Measurements from ENCODE around the gene B3GNT7.
A peak's percentile ranks its signal among the peaks of the same experiment; 100 is the strongest.
"Not testable (repeated sequence)": the region's sequence is repeated elsewhere in the genome, so short reads cannot be mapped to it uniquely, and the experiment has no call there.

B3GNT7 gene, protein sequence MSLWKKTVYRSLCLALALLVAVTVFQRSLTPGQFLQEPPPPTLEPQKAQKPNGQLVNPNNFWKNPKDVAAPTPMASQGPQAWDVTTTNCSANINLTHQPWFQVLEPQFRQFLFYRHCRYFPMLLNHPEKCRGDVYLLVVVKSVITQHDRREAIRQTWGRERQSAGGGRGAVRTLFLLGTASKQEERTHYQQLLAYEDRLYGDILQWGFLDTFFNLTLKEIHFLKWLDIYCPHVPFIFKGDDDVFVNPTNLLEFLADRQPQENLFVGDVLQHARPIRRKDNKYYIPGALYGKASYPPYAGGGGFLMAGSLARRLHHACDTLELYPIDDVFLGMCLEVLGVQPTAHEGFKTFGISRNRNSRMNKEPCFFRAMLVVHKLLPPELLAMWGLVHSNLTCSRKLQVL

DNA sequence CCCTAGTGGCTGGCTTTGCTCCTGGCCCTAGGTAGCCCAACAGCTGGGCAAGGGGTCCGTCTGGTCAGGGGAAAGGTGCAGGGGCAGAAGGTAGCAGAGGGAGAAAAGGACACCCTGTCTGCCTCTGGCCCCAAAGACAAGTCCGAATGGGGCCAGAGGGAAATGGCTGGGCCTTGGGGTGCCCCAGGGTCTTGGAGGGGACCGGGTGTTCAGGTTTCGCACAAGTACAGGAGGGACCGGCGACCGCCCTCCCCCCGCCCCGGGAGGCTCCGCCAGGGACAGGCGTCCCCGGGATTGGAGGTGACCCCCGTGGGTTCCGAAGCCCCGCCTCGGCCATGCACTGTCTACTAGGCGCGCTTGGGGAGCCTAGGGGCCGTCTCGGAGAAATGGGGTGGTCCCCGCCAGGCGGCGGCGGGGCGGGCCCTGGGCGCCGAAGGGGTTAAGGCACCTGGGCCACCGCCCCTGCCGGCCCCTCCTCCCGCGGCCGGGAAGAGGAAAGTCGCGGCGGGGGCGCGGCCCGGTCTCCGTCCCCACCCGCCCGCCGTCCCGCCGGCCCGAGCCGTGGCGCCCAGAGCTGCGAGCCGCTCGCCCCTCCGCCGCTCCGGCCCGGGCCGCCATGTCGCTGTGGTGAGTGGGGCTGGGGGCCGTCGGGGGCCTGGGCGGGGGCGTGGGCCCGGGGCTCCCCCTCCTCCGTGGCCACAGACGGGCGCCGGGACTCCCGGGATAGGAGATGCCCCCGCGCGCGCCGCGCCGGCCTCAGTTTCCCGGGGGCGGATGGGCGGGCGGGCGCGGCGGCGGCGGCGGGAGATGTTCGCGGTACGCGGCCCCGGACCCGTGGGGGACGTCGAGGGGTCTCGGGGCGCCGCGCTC, at the start of gene B3GNT7:
Gene B3GNT7, plus strand, starts transcription at position 523 of the 870 bp plus-strand sequence. Its CDS starts 94 bp downstream, at position 617.
- no peak for DNase-seq

- DNase-seq: no peak
Measured at GRCh38 chr2:231347081-231347480, 48.4 kb upstream of the B3GNT7 start.

- no peak for DNase-seq
Measured at GRCh38 chr2:231347638-231348037, 47.9 kb upstream of the B3GNT7 start.

DNA sequence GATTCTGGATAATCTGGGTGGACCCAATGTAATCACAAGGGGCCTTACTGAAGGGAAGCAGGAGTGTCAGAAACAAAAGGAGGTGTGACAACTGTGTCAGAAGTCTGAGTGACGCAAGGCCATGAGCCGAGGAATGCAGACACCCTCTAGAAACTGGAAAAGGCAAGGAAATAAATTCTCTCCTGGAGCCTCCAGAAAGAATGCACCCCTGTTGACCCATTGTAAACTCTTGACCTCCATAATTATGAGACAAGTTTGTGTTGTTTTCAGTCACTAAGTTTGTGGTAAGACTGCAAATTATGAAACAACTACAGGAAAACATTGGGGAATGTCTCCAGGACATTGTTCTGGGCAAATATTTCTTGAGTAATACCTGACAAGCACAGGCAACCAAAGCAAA, 47.3 kb upstream of the B3GNT7 start:
- peak; percentile 12 for DNase-seq

- no peak for DNase-seq
Measured at GRCh38 chr2:231348704-231349373, 46.7 kb upstream of the B3GNT7 start.

DNA sequence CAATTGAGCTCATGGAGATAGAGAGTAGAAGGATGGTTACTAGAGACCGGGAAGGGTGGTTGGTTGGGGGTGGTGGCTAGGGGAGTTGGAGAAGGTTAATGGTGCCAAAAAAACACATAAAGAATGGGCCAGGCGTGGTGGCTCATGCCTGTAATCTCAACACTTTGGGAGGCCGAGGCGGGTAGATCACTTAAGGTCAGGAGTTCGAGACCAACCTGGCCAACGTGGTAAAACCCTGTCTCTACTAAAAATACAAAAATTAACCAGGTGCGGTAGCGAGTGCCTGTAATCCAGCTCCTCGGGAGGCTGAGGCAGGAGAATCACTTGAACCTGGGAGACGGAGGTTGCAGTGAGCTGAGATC, 46.2 kb upstream of the B3GNT7 start:
- not testable (repeated sequence) for DNase-seq

GRCh38 chr2:231351648-231352047, 43.9 kb upstream of the B3GNT7 start:
- DNase-seq: no peak

DNA sequence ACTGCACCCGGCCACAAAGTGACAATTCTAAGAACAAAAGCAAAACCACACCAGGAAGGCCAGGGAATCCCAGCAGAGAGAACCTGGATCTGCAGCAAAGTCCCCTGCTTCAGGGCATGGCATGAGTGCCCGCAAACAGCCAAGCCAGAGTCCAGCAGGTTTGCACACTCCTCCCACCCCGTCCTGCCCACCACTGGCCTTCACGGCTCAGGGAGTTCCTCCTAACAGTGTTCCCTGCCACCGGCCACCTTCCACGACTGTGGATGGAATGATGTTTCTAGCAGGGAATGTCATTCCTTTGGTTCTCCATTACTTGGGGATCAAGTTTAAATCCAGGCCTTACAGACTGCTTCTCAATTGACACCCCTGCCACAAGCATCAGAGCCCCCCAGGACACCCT, 42.0 kb upstream of the B3GNT7 start:
- DNase-seq: no peak

- DNase-seq: no peak
Measured at GRCh38 chr2:231355508-231356465, 39.7 kb upstream of the B3GNT7 start.

DNA sequence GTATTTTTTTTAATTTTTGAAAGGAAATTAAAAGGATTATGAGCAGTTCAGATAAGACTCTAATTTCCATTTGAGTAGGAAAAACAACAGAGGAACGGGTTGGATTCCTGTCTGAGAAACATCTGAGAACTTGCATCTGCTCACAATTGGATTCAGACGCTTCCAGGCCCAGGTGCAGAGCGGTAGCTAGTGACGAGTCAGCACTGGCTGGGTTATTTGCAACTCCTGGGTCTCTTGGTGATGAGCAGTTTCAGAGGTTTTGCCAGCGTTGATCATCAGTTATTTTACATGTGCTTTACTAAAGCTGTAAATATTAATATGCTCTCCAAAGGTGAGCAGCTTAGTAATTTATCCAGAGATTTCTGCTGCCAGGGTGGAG, 39.1 kb upstream of the B3GNT7 start:
- no peak for DNase-seq

GRCh38 chr2:231357048-231357447, 38.5 kb upstream of the B3GNT7 start:
- no peak for DNase-seq

GRCh38 chr2:231357931-231358330, 37.6 kb upstream of the B3GNT7 start:
- no peak for DNase-seq

DNA sequence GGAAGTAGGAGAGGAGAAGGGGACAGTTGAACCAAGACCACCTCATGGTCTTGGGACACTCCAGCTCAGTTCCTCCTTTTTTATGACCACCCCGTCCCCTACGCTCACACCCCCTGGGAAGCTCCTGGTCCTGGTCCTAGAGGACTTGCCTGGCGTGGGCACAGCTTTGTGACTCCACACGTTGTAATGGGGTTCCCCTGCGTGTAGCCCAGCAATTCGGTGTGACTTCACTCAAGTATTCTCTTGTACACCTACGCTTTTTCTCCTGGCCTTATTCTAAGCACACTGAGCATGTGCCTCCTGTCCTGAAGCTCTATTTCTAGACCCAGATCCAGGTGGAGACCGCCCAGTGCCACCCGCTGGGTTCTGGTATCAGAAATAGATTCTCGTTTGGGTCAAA, 36.1 kb upstream of the B3GNT7 start:
- no peak for DNase-seq

DNA sequence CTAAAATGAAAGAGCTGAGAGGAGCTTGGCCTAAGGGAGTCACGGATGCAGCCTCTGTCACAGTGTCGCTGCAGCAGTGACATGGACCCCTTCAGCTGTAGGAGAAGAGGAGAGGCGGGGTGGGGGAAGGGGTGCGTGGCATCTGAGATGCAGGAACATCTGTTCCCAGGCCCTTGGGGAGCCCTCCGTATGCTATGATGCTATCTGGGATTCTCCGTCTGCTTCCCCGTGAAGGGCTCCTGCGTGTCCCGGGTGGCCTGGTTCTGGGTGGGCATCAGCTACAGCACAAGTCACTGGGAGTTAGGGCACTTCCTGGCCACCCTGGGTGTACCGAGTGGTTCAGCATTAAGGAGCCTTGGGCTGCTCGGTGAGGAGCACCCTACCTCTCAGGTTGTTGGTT, 35.6 kb upstream of the B3GNT7 start:
- no peak for DNase-seq

DNA sequence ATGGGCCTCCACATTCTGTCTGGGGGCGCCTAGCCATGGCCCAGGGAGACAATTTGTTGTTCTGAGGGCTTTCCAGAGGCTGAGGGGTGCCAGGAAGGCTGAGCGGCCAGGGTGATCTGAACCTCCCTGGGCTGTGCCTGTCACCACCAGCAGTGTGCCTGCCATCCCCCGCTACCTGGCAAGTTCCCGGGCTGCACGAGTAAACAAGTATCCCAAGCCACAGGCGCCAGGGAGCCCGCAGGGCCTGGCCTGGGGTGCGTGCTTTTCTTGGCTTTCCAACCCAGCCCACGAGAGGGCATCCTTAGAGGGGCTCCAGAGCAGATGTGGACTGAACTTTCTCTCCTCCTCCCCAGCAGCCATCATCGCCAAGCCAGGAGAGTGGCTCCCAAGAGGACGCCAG, 35.1 kb upstream of the B3GNT7 start:
- DNase-seq: no peak

- no peak for DNase-seq
Measured at GRCh38 chr2:231360881-231361371, 34.6 kb upstream of the B3GNT7 start.

DNA sequence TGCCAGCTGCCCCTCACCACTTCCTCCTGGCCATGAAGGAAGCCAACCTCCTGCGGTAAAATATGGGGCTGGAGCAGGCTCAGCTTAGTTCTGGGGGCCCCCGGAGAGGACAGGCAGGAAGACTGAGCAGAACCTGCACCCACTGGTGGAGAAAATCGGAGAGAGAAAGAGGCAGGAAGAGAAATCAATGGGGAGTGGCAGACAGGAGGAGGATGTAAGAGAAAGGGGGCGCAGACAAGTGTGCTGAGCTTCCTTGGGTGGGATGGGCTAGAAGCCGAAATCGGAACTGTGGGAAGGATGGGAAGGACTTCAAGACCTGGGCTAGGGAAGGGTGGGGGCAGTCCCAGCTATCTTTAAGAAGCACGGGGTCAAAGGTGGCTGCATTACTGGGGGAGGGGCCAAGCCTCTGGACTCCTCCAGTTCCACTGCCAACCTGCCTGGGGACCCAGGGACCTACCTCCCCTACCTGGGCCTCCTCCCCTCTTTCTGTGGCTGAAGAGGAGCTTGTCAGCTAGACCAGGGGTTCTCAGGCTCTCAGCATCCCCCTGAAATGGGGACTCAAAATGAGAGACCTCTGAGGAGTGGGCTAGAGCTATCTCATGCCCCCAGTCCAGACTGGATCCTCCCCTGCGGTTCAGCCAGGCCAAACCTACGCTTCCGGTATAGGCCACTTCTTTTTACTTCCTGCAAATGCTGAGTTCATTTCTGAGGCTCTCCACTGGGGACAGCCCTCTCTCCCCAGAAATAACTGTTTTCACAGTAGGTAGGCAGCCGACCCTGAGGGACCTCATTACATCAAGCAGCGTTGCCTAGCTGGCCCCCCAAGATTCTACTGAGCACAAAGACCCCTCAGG, 33.6 kb upstream of the B3GNT7 start:
- DNase-seq: no peak

DNA sequence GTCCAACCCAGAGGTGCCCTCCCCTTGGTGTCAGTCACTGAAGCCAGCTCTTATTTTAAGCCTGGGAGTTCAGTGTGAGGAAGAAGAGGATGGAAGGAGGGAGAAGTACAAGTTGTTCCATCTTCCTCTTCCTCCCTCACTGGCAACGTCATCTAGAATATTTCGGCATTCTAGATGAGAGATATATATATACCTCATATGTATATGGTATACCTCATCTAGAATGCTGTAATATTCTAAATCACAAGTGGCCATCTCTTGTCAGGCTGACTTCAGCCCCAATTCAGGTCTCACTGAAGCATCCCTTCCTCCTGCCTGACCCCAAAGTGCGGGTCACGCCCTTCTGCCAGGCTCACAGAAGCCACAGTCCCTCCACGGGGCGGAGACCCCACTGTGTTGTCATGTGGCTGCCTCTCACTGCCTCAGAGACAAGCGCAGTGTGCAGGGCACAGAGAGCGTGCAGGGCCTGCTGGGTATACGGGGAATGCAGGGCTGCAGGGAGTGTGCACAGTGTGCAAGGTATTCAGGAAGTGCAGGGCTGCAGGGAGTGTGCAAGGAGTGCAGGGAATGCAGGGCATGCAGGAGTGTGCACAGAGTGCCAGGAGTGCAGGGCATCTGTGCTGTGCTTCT, 32.8 kb upstream of the B3GNT7 start:
- no peak for DNase-seq

DNA sequence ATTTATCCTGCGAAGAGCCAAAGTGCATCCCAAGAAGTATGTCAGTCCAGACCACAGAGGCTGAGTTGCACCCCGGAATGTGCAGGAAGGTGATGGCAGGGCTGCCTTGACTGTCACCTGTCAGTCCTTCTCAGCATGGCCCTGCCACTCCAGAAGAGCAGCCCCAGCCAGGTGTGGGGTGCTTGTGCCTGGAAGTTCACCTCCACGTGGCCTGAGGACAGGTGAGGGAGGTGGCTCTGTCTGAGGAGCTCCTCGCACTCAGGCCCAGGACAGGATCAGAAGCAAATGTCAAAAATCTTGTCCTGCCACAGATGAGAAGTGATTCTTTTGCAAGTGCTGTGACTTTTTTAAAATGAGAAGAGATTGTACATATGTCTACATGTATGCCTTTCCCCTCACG, 31.4 kb upstream of the B3GNT7 start:
- DNase-seq: no peak

- peak; percentile 37 for DNase-seq
Measured at GRCh38 chr2:231364961-231365810, 30.3 kb upstream of the B3GNT7 start.
